Measurements from ENCODE around the gene HIGD2A.

DNA sequence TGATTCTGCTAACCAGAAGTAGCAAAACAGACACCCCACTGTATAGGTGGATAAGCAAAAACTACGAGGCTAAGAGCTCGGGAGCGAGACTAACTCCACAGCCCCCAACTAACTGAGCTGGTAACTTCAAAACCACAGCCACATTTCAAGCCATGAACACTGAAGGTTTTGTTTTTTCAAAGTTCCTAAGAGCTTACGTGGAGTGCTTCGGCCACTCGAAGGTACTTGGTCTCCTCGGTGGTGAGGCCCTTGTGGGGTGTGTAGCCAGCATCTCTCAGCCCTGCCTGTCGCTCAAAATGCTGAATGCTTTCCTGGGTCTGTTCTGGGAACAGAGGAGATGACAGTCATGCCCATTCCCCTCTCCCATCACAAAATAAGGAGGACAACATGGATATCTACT, 38.1 kb upstream of the HIGD2A start:
- TF ChIP-seq, protein P1, sequence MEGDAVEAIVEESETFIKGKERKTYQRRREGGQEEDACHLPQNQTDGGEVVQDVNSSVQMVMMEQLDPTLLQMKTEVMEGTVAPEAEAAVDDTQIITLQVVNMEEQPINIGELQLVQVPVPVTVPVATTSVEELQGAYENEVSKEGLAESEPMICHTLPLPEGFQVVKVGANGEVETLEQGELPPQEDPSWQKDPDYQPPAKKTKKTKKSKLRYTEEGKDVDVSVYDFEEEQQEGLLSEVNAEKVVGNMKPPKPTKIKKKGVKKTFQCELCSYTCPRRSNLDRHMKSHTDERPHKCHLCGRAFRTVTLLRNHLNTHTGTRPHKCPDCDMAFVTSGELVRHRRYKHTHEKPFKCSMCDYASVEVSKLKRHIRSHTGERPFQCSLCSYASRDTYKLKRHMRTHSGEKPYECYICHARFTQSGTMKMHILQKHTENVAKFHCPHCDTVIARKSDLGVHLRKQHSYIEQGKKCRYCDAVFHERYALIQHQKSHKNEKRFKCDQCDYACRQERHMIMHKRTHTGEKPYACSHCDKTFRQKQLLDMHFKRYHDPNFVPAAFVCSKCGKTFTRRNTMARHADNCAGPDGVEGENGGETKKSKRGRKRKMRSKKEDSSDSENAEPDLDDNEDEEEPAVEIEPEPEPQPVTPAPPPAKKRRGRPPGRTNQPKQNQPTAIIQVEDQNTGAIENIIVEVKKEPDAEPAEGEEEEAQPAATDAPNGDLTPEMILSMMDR (conservative IDR thresholded peaks at IDR 0.05), result no peak
- TF ChIP-seq EZH2 (IDR thresholded peaks at IDR 0.05; ENCODE audit: low read depth), result no peak
